IMR-90 (cell line): ENCODE measurements around the gene PNKD. TPM values are rescaled to one million over a fixed set of nuclear protein-coding genes. Genes with fewer than 3 reads are reported as not detected.

Experiments
- ATAC-seq: fragments of 200-7000 bp; cut with Tn5 transposase; 2 replicates; pipeline ENCODE4 v1.9.1; 2020; ENCODE audit warnings: low read depth, mild to moderate bottlenecking, moderate library complexity
- BruUV-seq: library from RNA; stranded (reverse); fragments of 400-500 nt; replicated peaks from 2 replicates; lab custom pipeline; 2021; lab: Mats Ljungman, UMichigan
- CTCF ChIA-PET: fragments of 300-600 bp; formaldehyde crosslinking; extraction: SDS; loops from one replicate; lab custom pipeline; 2021; ENCODE audit warnings: antibody characterized with exemption; lab: Yijun Ruan, JAX
- POLR2A ChIA-PET: fragments of 300-600 bp; sonication (Branson Sonifier 250); formaldehyde crosslinking; loops from one replicate; lab custom pipeline; 2022; ENCODE audit warnings: antibody characterized with exemption; ENCODE audit not compliant: unreplicated experiment; lab: Charles Lee
- DNase-seq: peaks from one replicate; pipeline ENCODE4 v3.0.0; 2013
- H2AFZ ChIP-seq: replicated peaks from 2 replicates; pipeline ENCODE3; 2013; ENCODE audit warnings: low read length, mild to moderate bottlenecking; ENCODE audit not compliant: poor library complexity
- H2AK5ac ChIP-seq: 2 replicates; pipeline ENCODE4 v1.6.1; 2013; ENCODE audit warnings: low read depth, low read length, inconsistent platforms
- H2AK9ac ChIP-seq: replicated peaks from 2 replicates; pipeline ENCODE3; 2013; ENCODE audit warnings: mild to moderate bottlenecking, low read depth, low read length, moderate library complexity; ENCODE audit not compliant: poor library complexity
- H2BK120ac ChIP-seq: 2 replicates; pipeline ENCODE4 v1.6.1; 2013; ENCODE audit warnings: low read depth, low read length, inconsistent platforms
- H2BK15ac ChIP-seq: 3 replicates; pipeline ENCODE4 v1.6.1; 2013; ENCODE audit warnings: low read depth, low read length, inconsistent platforms
- H2BK20ac ChIP-seq: 2 replicates; pipeline ENCODE4 v1.6.1; 2013; ENCODE audit warnings: low read depth, mild to moderate bottlenecking, inconsistent platforms, low read length, moderate library complexity
- H2BK5ac ChIP-seq: 2 replicates; pipeline ENCODE4 v1.6.1; 2013; ENCODE audit warnings: mild to moderate bottlenecking, low read depth, low read length, inconsistent platforms; ENCODE audit not compliant: poor library complexity, severe bottlenecking
- H3K14ac ChIP-seq: replicated peaks from 2 replicates; pipeline ENCODE4 v1.6.1; 2013; ENCODE audit warnings: low read depth, low read length, inconsistent platforms
- H3K18ac ChIP-seq: 2 replicates; pipeline ENCODE4 v1.6.1; 2013; ENCODE audit warnings: low read depth, low read length, control low read depth
- H3K23ac ChIP-seq: 2 replicates; pipeline ENCODE4 v1.6.1; 2013; ENCODE audit warnings: low read depth, low read length, inconsistent platforms
- H3K27ac ChIP-seq: 2 replicates; pipeline ENCODE4 v1.5.1; 2013; ENCODE audit warnings: mild to moderate bottlenecking, control low read depth, low read length; ENCODE audit not compliant: insufficient read depth
- H3K27me3 ChIP-seq: 2 replicates; pipeline ENCODE4 v1.6.1; 2013; ENCODE audit warnings: low read length; ENCODE audit not compliant: control insufficient read depth, insufficient read depth
- H3K36me3 ChIP-seq: 2 replicates; pipeline ENCODE4 v1.6.1; 2013; ENCODE audit warnings: low read length, mixed read lengths; ENCODE audit not compliant: control insufficient read depth, insufficient read depth
- H3K4ac ChIP-seq: 2 replicates; pipeline ENCODE4 v1.6.1; 2013; ENCODE audit warnings: low read depth, low read length, inconsistent platforms
- H3K4me1 ChIP-seq: 2 replicates; pipeline ENCODE4 v1.6.1; 2013; ENCODE audit warnings: low read length, mixed read lengths; ENCODE audit not compliant: control insufficient read depth, insufficient read depth
- H3K4me2 ChIP-seq: 2 replicates; pipeline ENCODE4 v1.6.1; 2013; ENCODE audit warnings: low read depth, mild to moderate bottlenecking, control low read depth, low read length, moderate library complexity
- H3K4me3 ChIP-seq: 2 replicates; pipeline ENCODE4 v1.5.1; 2013; ENCODE audit warnings: low read depth, mild to moderate bottlenecking, control low read depth, low read length, moderate library complexity; ENCODE audit not compliant: insufficient read depth
- H3K56ac ChIP-seq: 2 replicates; pipeline ENCODE4 v1.6.1; 2013; ENCODE audit warnings: low read length, inconsistent platforms; ENCODE audit not compliant: insufficient read depth; ENCODE audit errors: extremely low read depth
- H3K79me1 ChIP-seq, 2 experiments: 2 replicates each; pipeline ENCODE4 v1.6.1; 2013; ENCODE audit warnings: low read length in 2 of 2, inconsistent platforms in 1 of 2, low read depth in 1 of 2
- H3K9ac ChIP-seq: 2 replicates; pipeline ENCODE4 v1.6.1; 2013; ENCODE audit warnings: low read depth, low read length, control low read depth
- H3K9me1 ChIP-seq: 2 replicates; pipeline ENCODE4 v1.6.1; 2013; ENCODE audit warnings: low read length, inconsistent platforms; ENCODE audit not compliant: insufficient read depth
- H3K9me3 ChIP-seq: 2 replicates; pipeline ENCODE4 v1.6.1; 2013; ENCODE audit warnings: low read length; ENCODE audit not compliant: control insufficient read depth, insufficient read depth
- H4K20me1 ChIP-seq: 2 replicates; pipeline ENCODE4 v1.6.1; 2013; ENCODE audit warnings: low read length, inconsistent platforms; ENCODE audit not compliant: insufficient read depth
- H4K5ac ChIP-seq: 2 replicates; pipeline ENCODE4 v1.6.1; 2013; ENCODE audit warnings: mild to moderate bottlenecking, low read depth, low read length, control low read depth
- H4K8ac ChIP-seq, 2 experiments: 2 replicates each; pipeline ENCODE4 v1.6.1; 2013; ENCODE audit warnings: low read depth in 2 of 2, low read length in 2 of 2, control low read depth in 1 of 2, inconsistent platforms in 1 of 2
- H4K91ac ChIP-seq: 2 replicates; pipeline ENCODE4 v1.6.1; 2013; ENCODE audit warnings: low read depth, low read length, inconsistent platforms; ENCODE audit not compliant: insufficient read depth
- BHLHE40 ChIP-seq: fragments of 150-350 bp; IDR thresholded peaks from 2 replicates; pipeline ENCODE4 v1.6.1; 2016; ENCODE audit warnings: mild to moderate bottlenecking, low read depth, low read length
- CEBPB ChIP-seq: IDR thresholded peaks from 2 replicates; pipeline ENCODE4 v1.6.1; 2012; ENCODE audit warnings: low read depth, low read length, improper control_type of control experiment
- CHD1 ChIP-seq: IDR thresholded peaks from 2 replicates; pipeline ENCODE4 v1.6.1; 2012; ENCODE audit warnings: low read depth, low read length, improper control_type of control experiment
- ELK1 ChIP-seq: fragments of 150-350 bp; IDR thresholded peaks from 2 replicates; pipeline ENCODE4 v1.6.1; 2016; ENCODE audit warnings: low read depth, mild to moderate bottlenecking, low read length, moderate library complexity, borderline replicate concordance
- FOS ChIP-seq: fragments of 150-350 bp; IDR thresholded peaks from 2 replicates; pipeline ENCODE4 v1.6.1; 2016; ENCODE audit warnings: low read depth, low read length
- MAFK ChIP-seq: IDR thresholded peaks from 2 replicates; pipeline ENCODE4 v1.6.1; 2012; ENCODE audit warnings: low read depth, low read length, improper control_type of control experiment
- MAZ ChIP-seq: IDR thresholded peaks from 2 replicates; pipeline ENCODE4 v1.6.1; 2012; ENCODE audit warnings: low read depth, mild to moderate bottlenecking, low read length, improper control_type of control experiment, moderate library complexity, borderline replicate concordance
- POLR2A ChIP-seq: IDR thresholded peaks from 2 replicates; pipeline ENCODE4 v1.6.1; 2012; ENCODE audit warnings: mild to moderate bottlenecking, low read depth, low read length
- RAD21 ChIP-seq: IDR thresholded peaks from 2 replicates; pipeline ENCODE4 v1.6.1; 2012; ENCODE audit warnings: low read length, improper control_type of control experiment
- RCOR1 ChIP-seq: IDR thresholded peaks from 2 replicates; pipeline ENCODE4 v1.6.1; 2012; ENCODE audit warnings: mild to moderate bottlenecking, low read length, improper control_type of control experiment; ENCODE audit not compliant: insufficient replicate concordance
- RFX5 ChIP-seq: IDR thresholded peaks from 2 replicates; pipeline ENCODE4 v1.8.0; 2012; ENCODE audit warnings: low read depth, mild to moderate bottlenecking, low read length, moderate library complexity
- SMC3 ChIP-seq: fragments of 150-350 bp; IDR thresholded peaks from 2 replicates; pipeline ENCODE4 v1.6.1; 2016; ENCODE audit warnings: low read depth, mild to moderate bottlenecking, antibody characterized with exemption, low read length, moderate library complexity
- USF2 ChIP-seq: fragments of 150-350 bp; IDR thresholded peaks from 2 replicates; pipeline ENCODE4 v1.6.1; 2017; ENCODE audit warnings: mild to moderate bottlenecking, antibody characterized with exemption, low read length, low read depth
- WGBS, 2 experiments: methylation state at CpG; one replicate each; pipeline versions ENCODE4 v1.1.5 to v1.1.7; 2013; ENCODE audit warnings: missing lambda C conversion rate in 2 of 2; ENCODE audit not compliant: insufficient read length in 1 of 2; ENCODE audit errors: extremely low coverage in 2 of 2; 5-methylcytosine and 5-hydroxymethylcytosine counted together
- dilution Hi-C: fragments of 300-500 bp; cut with HindIII; formaldehyde crosslinking; loops from one replicate; pipeline ENCODE4 v1.14.3; 2018; ENCODE audit warnings: low sequenced_read_pairs; ENCODE audit not compliant: unreplicated experiment
- in situ Hi-C: fragments of 300-500 bp; cut with MboI; formaldehyde crosslinking; loops from 3 replicates; pipeline ENCODE4 v1.14.3; 2019; ENCODE audit warnings: low sequenced_read_pairs, inconsistent platforms, mixed read lengths
- intact Hi-C: fragments of 100-400 bp; cut with micrococcal nuclease; formaldehyde crosslinking; loops from 2 replicates; pipeline ENCODE4 v1.10.0; 2022
- polyA plus RNA-seq, 3 experiments: library from polyadenylated mRNA; depleted of rRNA; stranded (reverse); fragments of >200 nt; gene quantifications; 2 replicates each; pipeline ENCODE4 v1.2.3, GENCODE V29; 2012; ENCODE audit warnings: low replicate concordance in 1 of 3
- total RNA-seq: library from RNA; depleted of rRNA; stranded (reverse); fragments of >200 nt; gene quantifications from 2 replicates; pipeline ENCODE4 v1.2.3, GENCODE V29; 2012
- TF ChIP-seq, protein P1 (sequence below): conservative IDR thresholded peaks from 2 replicates; pipeline ENCODE4 v1.5.1; 2012; ENCODE audit warnings: mild to moderate bottlenecking, low read depth, low read length, improper control_type of control experiment

Gene PNKD
- total and polyA plus RNA-seq, 2 of the 4 experiments (the other 2 are of a cell fraction), result 19.2 to 68.5 TPM

- no peak for TF ChIP-seq RCOR1
- no peak for TF ChIP-seq MAZ
- no peak for TF ChIP-seq FOS
- no peak for TF ChIP-seq USF2
- no peak for TF ChIP-seq MAFK
- no peak for TF ChIP-seq RAD21
- TF ChIP-seq, protein P1, sequence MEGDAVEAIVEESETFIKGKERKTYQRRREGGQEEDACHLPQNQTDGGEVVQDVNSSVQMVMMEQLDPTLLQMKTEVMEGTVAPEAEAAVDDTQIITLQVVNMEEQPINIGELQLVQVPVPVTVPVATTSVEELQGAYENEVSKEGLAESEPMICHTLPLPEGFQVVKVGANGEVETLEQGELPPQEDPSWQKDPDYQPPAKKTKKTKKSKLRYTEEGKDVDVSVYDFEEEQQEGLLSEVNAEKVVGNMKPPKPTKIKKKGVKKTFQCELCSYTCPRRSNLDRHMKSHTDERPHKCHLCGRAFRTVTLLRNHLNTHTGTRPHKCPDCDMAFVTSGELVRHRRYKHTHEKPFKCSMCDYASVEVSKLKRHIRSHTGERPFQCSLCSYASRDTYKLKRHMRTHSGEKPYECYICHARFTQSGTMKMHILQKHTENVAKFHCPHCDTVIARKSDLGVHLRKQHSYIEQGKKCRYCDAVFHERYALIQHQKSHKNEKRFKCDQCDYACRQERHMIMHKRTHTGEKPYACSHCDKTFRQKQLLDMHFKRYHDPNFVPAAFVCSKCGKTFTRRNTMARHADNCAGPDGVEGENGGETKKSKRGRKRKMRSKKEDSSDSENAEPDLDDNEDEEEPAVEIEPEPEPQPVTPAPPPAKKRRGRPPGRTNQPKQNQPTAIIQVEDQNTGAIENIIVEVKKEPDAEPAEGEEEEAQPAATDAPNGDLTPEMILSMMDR, result no peak
- TF ChIP-seq RFX5, result no peak
- no peak for TF ChIP-seq ELK1
- TF ChIP-seq POLR2A, result no peak
- TF ChIP-seq CHD1, result no peak
- TF ChIP-seq SMC3, result no peak
- no peak for TF ChIP-seq CEBPB
- no peak for TF ChIP-seq BHLHE40
- no peak overlapping the region for H4K5ac ChIP-seq
- POLR2A ChIA-PET, result no interaction called here
- H4K8ac ChIP-seq, result no peak overlapping the region
- ATAC-seq (no peak), DNase-seq (no peak)
- CTCF ChIA-PET, result no interaction called here
- no TSS peak for BruUV-seq
- H3K36me3 ChIP-seq, result no peaks in the 10 kb centered on the region
- H3K18ac ChIP-seq, result no peak overlapping the region
- H2AFZ ChIP-seq, result no peak overlapping the region
- H2BK5ac ChIP-seq, result no peak overlapping the region
- no peak overlapping the region for H3K23ac ChIP-seq
- H2BK120ac ChIP-seq, result no peak overlapping the region
- intact Hi-C loops, result no loop called here
- no peak overlapping the region for H3K4me3 ChIP-seq
- no peak overlapping the region for H3K27ac ChIP-seq
- WGBS, 2 experiments, result no CpG with 5 or more reads among the region's 5 CpGs
- no peak overlapping the region for H2BK15ac ChIP-seq
- H4K91ac ChIP-seq, result no peak overlapping the region
- H3K27me3 ChIP-seq, result no peaks in the 10 kb centered on the region; the same call in 1 of the 2 replicates
- no peak overlapping the region for H3K4me2 ChIP-seq
- peaks cover 8% of the 10 kb centered on the region; the same call in 1 of the 2 replicates for H3K4me1 ChIP-seq
- H3K4ac ChIP-seq, result no peak overlapping the region
- H3K56ac ChIP-seq, result no peak overlapping the region
- in situ Hi-C loops, result no loop called here
- no peak overlapping the region for H2BK20ac ChIP-seq
- H2AK5ac ChIP-seq, result no peak overlapping the region
- H4K20me1 ChIP-seq, result no peaks in the 10 kb centered on the region
- peaks cover 7% of the 10 kb centered on the region for H3K9me3 ChIP-seq
- H3K14ac ChIP-seq, result no peak overlapping the region
- no peak overlapping the region for H2AK9ac ChIP-seq
- dilution Hi-C loops, result no loop called here
- no peaks in the 10 kb centered on the region for H3K79me1 ChIP-seq
- H3K9ac ChIP-seq, result no peak overlapping the region
- H3K9me1 ChIP-seq, result no peaks in the 10 kb centered on the region
Measured at GRCh38 chr2:218347172-218347571, 76.9 kb downstream of the PNKD start.
